Activated T-cell treated with anti-CD3 and anti-CD28 coated beads, Interleukin-2, amount 50 U/mL, for 4 hours (primary cell): ENCODE measurements around the gene CCDC196. TPM values are rescaled to one million over a fixed set of nuclear protein-coding genes. Genes with fewer than 3 reads are reported as not detected.

Experiments
- ATAC-seq, 2 donors: fragments of 200-7000 bp; cut with Tn5 transposase; one replicate each; pipeline ENCODE4 v1.10.0; 2021
- DNase-seq: peaks from one replicate; pipeline ENCODE4 v3.0.0-alpha.2; 2020
- H3K27me3 Mint-ChIP-seq: one replicate; pipeline ENCODE4 v1.8.0; 2021; ENCODE audit warnings: low read depth, mixed read lengths
- H3K36me3 Mint-ChIP-seq: one replicate; pipeline ENCODE4 v1.8.0; 2022; ENCODE audit warnings: mixed read lengths; ENCODE audit not compliant: insufficient read depth
- H3K4me1 Mint-ChIP-seq: one replicate; pipeline ENCODE4 v1.8.0; 2021; ENCODE audit warnings: low read depth, mixed read lengths
- H3K4me3 Mint-ChIP-seq: one replicate; pipeline ENCODE4 v1.8.0; 2021; ENCODE audit warnings: mild to moderate bottlenecking, moderate library complexity, mixed read lengths
- H3K9me3 Mint-ChIP-seq: one replicate; pipeline ENCODE4 v1.8.0; 2021; ENCODE audit warnings: mixed read lengths
- total RNA-seq, 3 donors: library from RNA; stranded (reverse); gene quantifications; one replicate each; pipeline ENCODE4 v1.2.1, GENCODE V29; 2021

The CCDC196 gene, protein sequence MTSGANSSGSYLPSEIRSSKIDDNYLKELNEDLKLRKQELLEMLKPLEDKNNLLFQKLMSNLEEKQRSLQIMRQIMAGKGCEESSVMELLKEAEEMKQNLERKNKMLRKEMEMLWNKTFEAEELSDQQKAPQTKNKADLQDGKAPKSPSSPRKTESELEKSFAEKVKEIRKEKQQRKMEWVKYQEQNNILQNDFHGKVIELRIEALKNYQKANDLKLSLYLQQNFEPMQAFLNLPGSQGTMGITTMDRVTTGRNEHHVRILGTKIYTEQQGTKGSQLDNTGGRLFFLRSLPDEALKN
- not detected for total RNA-seq

DNA sequence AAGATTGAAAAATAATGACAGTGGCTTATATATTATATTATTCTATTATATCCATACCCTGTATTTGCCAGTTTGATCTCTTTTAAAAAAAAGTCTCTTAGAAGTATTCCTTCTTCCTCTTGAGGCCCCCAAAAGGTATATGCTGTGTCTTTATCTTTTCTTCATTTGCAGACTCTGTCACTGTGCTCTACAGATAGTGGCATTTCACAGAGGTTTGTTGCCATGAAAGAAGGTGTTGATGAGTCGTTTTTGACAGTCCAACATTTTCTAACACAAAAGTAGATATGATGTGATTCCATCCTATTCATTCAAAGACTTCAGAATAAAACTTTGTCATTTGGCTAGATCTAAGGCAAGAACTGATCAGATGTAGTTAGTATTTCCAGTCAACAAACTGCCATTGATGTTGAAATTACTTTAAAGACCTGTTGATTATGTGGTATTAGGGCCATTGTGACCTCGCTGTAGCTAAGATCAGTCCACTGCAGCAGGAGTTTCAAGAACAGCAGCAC lies at the start of gene CCDC196:
Gene CCDC196, plus strand, starts transcription at position 462 of the 512 bp plus-strand sequence. CDS start 132 bp downstream, outside the sequence.
- no peak for DNase-seq
- no peaks in the 10 kb centered on the region for H3K27me3 Mint-ChIP-seq
- peaks cover 1% of the 10 kb centered on the region for H3K36me3 Mint-ChIP-seq
- no peaks in the 10 kb centered on the region for H3K4me1 Mint-ChIP-seq
- no peak within 1 kb of the TSS for H3K4me3 Mint-ChIP-seq
- H3K9me3 Mint-ChIP-seq, result no peaks in the 10 kb centered on the region
- no peak for ATAC-seq

DNA sequence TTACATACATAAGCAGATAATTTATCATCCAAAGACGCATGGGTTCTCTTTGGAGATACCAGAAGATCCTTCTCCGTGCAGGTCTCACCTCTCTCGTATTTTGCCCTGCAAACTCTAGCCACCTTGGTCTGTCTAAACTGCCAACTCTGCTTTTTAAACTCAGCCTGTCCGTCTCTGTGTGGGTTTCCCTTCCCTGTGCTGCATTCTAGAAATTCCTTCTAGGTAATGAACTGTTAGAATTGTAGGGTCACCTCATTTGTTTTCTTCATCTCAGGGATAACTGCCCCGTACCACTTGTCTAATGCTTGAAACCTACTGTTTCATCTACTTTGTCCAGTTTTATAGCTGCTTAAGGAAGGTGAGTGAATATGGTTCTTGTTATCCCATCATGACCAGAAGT lies 45.4 kb upstream of the CCDC196 start:
- no peak overlapping the region for H3K4me3 Mint-ChIP-seq
- ATAC-seq (no peak), DNase-seq (no peak)
- H3K27me3 Mint-ChIP-seq, result no peaks in the 10 kb centered on the region
- H3K36me3 Mint-ChIP-seq, result peaks cover 5% of the 10 kb centered on the region
- H3K4me1 Mint-ChIP-seq, result no peaks in the 10 kb centered on the region
- H3K9me3 Mint-ChIP-seq, result peaks cover 30% of the 10 kb centered on the region

DNA sequence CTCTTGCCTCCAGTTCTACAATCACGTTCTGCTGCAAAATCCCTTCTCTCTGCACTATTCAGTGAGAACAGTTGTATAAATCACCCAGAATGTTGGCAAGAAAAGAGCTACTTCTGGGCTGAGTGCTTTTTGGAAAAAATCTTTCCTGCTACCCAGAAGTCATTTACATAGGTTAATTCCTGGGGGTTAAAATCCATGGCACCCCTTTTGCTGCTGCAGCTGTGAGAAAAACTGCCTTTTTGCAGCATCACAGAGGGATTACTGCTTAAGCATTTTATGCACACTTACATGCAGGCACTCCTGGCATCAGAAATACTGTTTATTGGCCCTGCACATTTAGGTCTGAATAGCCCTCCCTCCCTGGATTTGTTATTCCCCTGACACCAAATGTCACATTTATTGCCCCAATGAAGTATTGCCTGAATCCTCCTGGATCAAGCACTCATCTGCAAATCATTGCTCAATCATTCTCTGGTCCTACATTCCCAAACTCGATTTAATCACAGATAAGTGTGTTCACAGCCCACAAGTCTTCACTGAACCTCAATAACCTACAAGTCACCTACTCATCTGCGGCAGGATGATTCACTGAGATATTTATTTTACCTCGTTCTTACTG lies 43.1 kb upstream of the CCDC196 start:
- no peaks in the 10 kb centered on the region for H3K27me3 Mint-ChIP-seq
- H3K4me3 Mint-ChIP-seq, result no peak overlapping the region
- peaks cover 26% of the 10 kb centered on the region for H3K9me3 Mint-ChIP-seq
- no peaks in the 10 kb centered on the region for H3K4me1 Mint-ChIP-seq
- ATAC-seq, result no peak
- DNase-seq, result no peak
- H3K36me3 Mint-ChIP-seq, result peaks cover 5% of the 10 kb centered on the region

DNA sequence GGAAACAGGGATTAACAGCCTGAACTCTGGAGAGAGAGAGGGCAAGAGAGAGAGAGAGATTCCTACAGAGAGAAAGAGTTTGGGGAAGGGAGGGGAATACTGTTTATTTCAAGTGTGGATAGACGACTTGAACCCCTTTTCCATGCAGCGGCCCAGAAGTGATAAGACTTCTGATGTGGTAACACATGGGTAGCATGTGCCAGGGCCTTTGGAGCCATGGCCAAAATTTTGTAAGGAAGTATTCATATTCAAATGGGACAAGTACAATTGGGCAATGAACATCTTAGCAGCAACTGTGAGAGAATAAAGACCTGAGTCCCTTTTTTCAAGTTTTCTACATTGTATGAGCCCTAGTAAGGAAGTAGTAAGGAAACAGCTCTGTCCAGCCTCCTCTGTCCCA lies 42.4 kb upstream of the CCDC196 start:
- no peak for ATAC-seq
- Mint-ChIP-seq H3K4me1 (no peaks in the 10 kb centered on the region), H3K4me3 (no peak overlapping the region)

DNA sequence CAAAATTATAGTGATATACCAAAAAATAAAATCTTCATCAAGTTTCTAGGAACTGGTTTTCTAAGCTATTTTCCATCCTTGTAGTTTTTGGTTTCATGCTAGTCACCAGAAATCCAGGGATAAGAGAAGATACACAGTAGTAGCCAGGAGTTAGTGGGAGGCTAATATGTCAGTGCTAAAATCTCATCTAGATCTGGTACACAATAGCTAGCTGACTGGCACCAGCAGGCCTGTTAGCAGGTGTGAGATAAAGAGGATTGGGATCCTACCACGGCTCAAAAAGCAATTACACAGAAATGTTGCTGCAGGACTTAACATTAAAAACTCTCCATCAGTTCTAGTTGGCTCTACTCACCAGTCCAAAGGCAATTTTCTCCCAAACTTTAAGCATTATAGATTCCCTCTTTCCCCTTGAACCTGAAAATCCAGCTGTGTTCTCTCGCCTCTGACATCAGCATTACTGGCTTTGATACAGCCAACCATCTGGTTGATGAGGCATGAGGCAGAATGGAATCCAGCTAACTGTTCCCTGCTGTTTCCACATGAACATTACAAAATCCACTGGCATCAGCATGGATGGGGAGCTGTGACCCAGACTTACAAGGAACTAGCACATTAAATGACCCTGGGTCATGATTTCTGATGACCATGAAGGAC lies 41.8 kb upstream of the CCDC196 start:
- no peaks in the 10 kb centered on the region for H3K4me1 Mint-ChIP-seq
- no peak for DNase-seq
- peaks cover 21% of the 10 kb centered on the region for H3K9me3 Mint-ChIP-seq
- ATAC-seq, result no peak
- no peaks in the 10 kb centered on the region for H3K27me3 Mint-ChIP-seq
- peaks cover 3% of the 10 kb centered on the region for H3K36me3 Mint-ChIP-seq
- no peak overlapping the region for H3K4me3 Mint-ChIP-seq

More for the DNA sequence above, 42.4 kb upstream of the CCDC196 start:
- DNase-seq, result no peak
- Mint-ChIP-seq H3K36me3 (peaks cover 3% of the 10 kb centered on the region), H3K27me3 (no peaks in the 10 kb centered on the region), H3K9me3 (peaks cover 23% of the 10 kb centered on the region)

DNA sequence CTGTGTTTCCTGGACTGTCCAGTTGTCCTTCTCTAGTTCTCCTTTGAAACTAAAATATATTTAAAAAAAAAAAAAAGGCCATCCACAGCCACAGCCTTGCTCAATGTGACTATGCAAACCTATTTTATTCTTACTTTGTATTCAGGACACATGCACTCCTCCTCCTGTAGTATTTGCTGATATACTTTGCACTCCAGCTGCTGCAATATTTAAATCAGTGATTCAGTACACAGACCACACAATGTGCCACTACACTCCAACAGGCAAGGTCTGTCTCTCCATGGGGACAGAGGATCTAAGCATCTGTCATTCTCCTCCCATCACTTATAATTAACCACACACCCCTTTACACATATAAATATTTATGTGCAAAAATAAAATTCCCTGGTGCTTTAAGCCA lies 40.2 kb upstream of the CCDC196 start:
- no peak for ATAC-seq
- Mint-ChIP-seq H3K27me3 (no peaks in the 10 kb centered on the region), H3K4me1 (no peaks in the 10 kb centered on the region)

DNA sequence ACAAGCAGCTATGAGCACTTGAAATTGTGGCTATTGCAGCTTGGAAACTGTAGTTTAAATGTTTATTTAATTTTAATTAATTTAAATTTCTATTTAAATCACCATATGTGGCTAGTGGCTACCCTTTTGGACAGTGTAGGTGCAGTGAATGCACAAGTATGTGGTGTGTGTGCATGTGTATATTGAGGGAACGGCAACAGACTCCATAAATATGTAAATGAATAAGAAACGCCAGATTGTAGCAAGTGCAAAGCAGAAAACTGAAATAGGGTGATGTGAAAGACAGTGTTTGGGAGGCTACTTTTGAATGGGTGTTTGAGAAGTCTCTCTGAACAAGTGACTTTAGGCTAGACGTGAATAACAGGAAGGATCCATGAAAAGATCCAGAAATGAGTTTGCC lies 32.7 kb upstream of the CCDC196 start:
- H3K9me3 Mint-ChIP-seq, result peaks cover 4% of the 10 kb centered on the region
- H3K4me3 Mint-ChIP-seq, result no peak overlapping the region
- ATAC-seq, result no peak
- DNase-seq, result no peak
- peaks cover 14% of the 10 kb centered on the region for H3K36me3 Mint-ChIP-seq
- no peaks in the 10 kb centered on the region for H3K27me3 Mint-ChIP-seq
- H3K4me1 Mint-ChIP-seq, result no peaks in the 10 kb centered on the region

More for the DNA sequence above, 40.2 kb upstream of the CCDC196 start:
- H3K9me3 Mint-ChIP-seq, result peaks cover 6% of the 10 kb centered on the region
- no peak overlapping the region for H3K4me3 Mint-ChIP-seq
- DNase-seq, result no peak
- peaks cover under 1% of the 10 kb centered on the region for H3K36me3 Mint-ChIP-seq

DNA sequence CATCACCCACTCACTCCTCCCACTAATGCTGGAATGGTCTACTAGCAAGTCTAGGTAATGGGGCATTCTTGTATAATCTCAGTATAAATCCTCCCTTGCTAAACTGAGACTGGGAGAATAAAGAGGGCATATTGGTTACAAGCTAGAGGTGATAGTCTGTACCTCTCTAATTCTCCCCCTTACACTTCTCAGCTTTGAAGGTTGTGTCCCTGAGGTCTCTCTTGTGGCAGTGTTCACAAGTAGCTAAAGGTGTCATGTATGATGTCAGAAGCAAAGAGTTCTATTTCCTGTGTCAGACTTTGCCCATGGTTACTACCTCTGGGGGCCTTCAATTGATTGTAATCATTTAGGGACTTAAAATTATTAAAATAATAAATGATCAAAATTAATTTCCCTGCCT lies 26.6 kb upstream of the CCDC196 start:
- Mint-ChIP-seq H3K4me3 (no peak overlapping the region), H3K27me3 (no peaks in the 10 kb centered on the region), H3K9me3 (peaks cover 4% of the 10 kb centered on the region), H3K36me3 (peaks cover 12% of the 10 kb centered on the region), H3K4me1 (no peaks in the 10 kb centered on the region)
- ATAC-seq, result no peak
- no peak for DNase-seq

DNA sequence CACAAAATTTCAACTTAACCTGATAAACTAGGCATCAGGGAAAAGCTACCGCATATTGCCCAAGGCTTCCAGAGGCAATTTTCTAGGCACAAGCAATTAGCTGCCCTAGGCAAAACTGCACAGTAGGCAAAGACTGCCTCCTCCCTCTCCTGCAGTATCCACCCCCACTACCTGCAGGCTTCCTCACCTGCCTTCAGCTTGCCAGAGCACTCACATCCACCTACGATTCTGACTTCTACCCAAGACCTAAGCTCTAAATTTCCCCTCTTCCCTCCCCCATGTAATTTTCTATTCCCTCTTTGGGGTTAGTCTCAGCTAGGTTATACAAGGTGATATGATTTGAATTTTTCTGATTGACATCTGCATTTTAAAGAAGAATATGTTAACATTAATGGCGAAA lies 21.9 kb upstream of the CCDC196 start:
- Mint-ChIP-seq H3K36me3 (no peaks in the 10 kb centered on the region), H3K4me1 (no peaks in the 10 kb centered on the region), H3K27me3 (no peaks in the 10 kb centered on the region), H3K4me3 (no peak overlapping the region), H3K9me3 (no peaks in the 10 kb centered on the region)
- no peak for DNase-seq
- no peak for ATAC-seq

DNA sequence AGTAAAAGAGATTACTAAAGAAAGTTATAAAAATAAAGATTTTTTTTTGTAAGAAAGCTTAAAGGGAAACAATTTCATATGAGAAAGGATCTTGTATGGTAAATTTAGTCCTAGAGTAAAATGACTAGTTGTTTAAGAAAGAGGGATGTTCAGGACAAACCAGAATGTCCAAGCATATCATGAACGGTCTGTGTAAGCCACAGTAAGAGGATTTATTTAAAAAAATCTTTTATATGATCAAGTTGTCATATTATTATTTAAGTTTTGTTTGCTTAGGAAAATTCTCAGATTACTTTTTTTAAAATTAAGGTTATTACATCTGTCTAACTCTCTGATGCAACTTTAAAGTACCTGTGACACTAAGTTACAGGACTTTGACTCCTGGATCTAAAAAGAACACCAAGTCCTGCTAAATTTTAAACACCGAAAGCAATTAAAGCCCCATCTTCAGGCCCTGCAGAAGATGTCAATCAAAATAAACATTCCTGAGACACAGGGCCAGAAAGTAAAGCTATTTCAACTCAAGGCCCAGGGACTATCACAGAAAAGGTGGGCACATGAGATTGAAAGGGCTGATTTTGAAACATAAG lies 17.3 kb upstream of the CCDC196 start:
- H3K27me3 Mint-ChIP-seq, result no peaks in the 10 kb centered on the region
- H3K4me3 Mint-ChIP-seq, result no peak overlapping the region
- H3K4me1 Mint-ChIP-seq, result no peaks in the 10 kb centered on the region
- peaks cover 6% of the 10 kb centered on the region for H3K36me3 Mint-ChIP-seq
- ATAC-seq (no peak), DNase-seq (no peak)
- H3K9me3 Mint-ChIP-seq, result peaks cover 6% of the 10 kb centered on the region

DNA sequence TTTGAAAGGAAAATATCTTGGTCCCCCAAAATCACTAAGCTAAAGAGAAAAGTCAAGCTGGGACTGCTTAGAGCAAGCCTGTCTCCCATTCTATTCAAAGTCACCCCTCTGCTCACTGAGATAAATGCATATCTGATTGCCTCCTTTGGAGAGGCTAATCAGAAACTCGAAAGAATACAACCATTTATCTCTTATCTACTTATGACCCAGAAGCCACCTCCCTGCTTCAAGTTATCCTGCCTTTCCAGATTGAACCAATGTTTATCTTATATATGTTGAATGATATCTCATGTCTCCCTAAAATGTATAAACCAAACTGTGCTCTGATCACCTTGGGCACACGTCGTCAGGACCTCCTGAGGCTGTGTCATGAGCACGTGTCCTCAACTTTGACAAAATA lies 14.6 kb upstream of the CCDC196 start:
- Mint-ChIP-seq H3K9me3 (peaks cover 6% of the 10 kb centered on the region), H3K27me3 (no peaks in the 10 kb centered on the region), H3K4me1 (no peaks in the 10 kb centered on the region), H3K4me3 (no peak overlapping the region), H3K36me3 (peaks cover 6% of the 10 kb centered on the region)
- ATAC-seq (no peak), DNase-seq (no peak)

DNA sequence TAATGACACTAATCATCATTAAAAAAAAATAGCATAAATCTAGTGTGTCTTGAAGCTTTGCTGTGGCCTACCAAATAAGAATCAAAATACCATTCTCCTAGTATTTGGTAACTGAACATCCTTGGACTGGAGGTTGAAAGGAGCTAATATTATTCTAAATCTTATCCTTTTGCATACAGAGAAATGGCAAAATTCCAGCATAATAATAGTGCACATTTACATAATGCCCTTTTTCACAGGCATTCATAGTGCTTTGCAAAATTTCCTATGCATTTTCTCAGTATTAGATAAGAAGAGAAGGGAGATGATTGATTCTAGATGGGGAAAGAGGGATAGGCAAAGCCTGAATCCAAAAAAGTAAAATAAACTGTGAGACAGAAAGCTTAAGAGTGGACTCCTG lies 13.9 kb upstream of the CCDC196 start:
- ATAC-seq, result no peak

DNA sequence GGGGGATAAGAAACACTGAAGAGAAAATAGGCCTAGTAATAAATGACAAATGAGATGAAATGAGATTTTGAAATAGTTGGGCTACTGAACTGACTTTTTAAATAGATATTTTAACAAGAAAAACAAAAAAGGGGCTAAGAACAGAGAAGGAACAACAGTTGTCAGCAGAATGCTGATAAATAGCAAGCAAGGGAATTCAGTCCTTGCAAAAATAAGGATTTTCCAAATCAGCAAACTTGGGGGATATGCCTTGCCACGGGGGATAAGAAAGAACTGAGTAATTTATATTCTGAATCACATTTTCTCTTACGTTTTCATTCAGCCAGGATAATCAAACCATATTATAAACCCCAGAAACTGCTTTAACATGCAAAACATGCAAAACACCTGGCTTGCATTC lies 12.9 kb upstream of the CCDC196 start:
- Mint-ChIP-seq H3K4me1 (no peaks in the 10 kb centered on the region), H3K36me3 (peaks cover 6% of the 10 kb centered on the region), H3K4me3 (no peak overlapping the region), H3K27me3 (no peaks in the 10 kb centered on the region), H3K9me3 (peaks cover 6% of the 10 kb centered on the region)
- DNase-seq (no peak), ATAC-seq (no peak)

More for the DNA sequence above, 13.9 kb upstream of the CCDC196 start:
- Mint-ChIP-seq H3K9me3 (peaks cover 6% of the 10 kb centered on the region), H3K36me3 (peaks cover 6% of the 10 kb centered on the region), H3K4me1 (no peaks in the 10 kb centered on the region), H3K27me3 (no peaks in the 10 kb centered on the region), H3K4me3 (no peak overlapping the region)
- DNase-seq, result no peak

DNA sequence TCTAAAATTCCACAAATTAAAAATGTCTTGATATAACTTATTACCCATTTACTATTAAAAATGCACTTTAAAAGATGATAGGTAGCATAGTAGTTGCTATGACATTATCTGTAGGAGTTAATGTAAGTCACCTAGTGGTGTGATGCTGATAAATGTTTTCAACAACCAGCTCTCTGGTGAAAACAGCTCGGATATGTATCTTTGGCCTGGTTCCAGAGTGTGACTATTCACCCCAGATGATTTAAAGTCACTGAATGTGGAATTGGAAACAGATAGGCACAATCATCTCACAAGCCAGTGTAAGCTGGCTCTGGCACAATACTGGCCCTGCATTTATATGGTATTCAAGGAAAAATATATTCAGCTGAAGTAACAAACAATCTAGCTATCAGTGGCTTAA lies 9.2 kb upstream of the CCDC196 start:
- no peaks in the 10 kb centered on the region for H3K27me3 Mint-ChIP-seq
- H3K4me3 Mint-ChIP-seq, result no peak overlapping the region
- DNase-seq, result no peak
- no peaks in the 10 kb centered on the region for H3K4me1 Mint-ChIP-seq
- peaks cover 6% of the 10 kb centered on the region for H3K36me3 Mint-ChIP-seq
- no peaks in the 10 kb centered on the region for H3K9me3 Mint-ChIP-seq
- ATAC-seq, result no peak
